Loucy (cell line): ENCODE data around the gene HS3ST2.

Experiments
- H2AFZ ChIP-seq: fragments of 200-600 bp; sonication (generic); 2 replicates; pipeline ENCODE4 v1.6.0; 2016; ENCODE audit warnings: antibody characterized with exemption, mild to moderate bottlenecking, low read length, moderate library complexity
- H3F3A ChIP-seq: fragments of 200-600 bp; 2 replicates; pipeline ENCODE4 v1.6.0; 2016; ENCODE audit warnings: antibody characterized with exemption, low read depth, mild to moderate bottlenecking
- H3K27me3 ChIP-seq: fragments of 200-600 bp; sonication (generic); 2 replicates; pipeline ENCODE4 v1.6.1; 2014; ENCODE audit warnings: low read length, mild to moderate bottlenecking; ENCODE audit not compliant: insufficient read depth, poor library complexity, severe bottlenecking
- H3K36me3 ChIP-seq: fragments of 200-600 bp; sonication (generic); 2 replicates; pipeline ENCODE4 v1.6.1; 2016; ENCODE audit warnings: low read length; ENCODE audit not compliant: insufficient read depth
- H3K4me1 ChIP-seq: fragments of 200-600 bp; sonication (generic); 2 replicates; pipeline ENCODE4 v1.5.1; 2014; ENCODE audit warnings: low read length, mild to moderate bottlenecking; ENCODE audit not compliant: insufficient read depth, poor library complexity, severe bottlenecking
- H3K4me2 ChIP-seq: fragments of 200-600 bp; sonication (generic); 2 replicates; pipeline ENCODE4 v1.6.0; 2014; ENCODE audit warnings: antibody characterized with exemption, low read length, low read depth, mild to moderate bottlenecking; ENCODE audit not compliant: poor library complexity, severe bottlenecking
- H3K4me3 ChIP-seq: fragments of 200-600 bp; sonication (generic); 2 replicates; pipeline ENCODE4 v1.5.1; 2014; ENCODE audit warnings: low read length, mild to moderate bottlenecking, mixed read lengths; ENCODE audit not compliant: poor library complexity, severe bottlenecking
- H3K79me2 ChIP-seq: fragments of 200-600 bp; sonication (generic); 2 replicates; pipeline ENCODE4 v1.6.1; 2014; ENCODE audit warnings: low read length; ENCODE audit not compliant: insufficient read depth
- H3K9ac ChIP-seq: fragments of 200-600 bp; sonication (generic); 2 replicates; pipeline ENCODE4 v1.6.0; 2014; ENCODE audit warnings: mild to moderate bottlenecking, low read depth, low read length, moderate library complexity; ENCODE audit not compliant: poor library complexity, severe bottlenecking
- H3K9me2 ChIP-seq: fragments of 200-600 bp; sonication (generic); replicated peaks from 2 replicates; pipeline ENCODE4 v1.6.1; 2016; ENCODE audit warnings: low read depth, low read length, mixed read lengths
- H3K9me3 ChIP-seq: fragments of 200-600 bp; sonication (generic); 2 replicates; pipeline ENCODE4 v1.6.1; 2014; ENCODE audit warnings: mild to moderate bottlenecking, antibody characterized with exemption, low read length, low read depth; ENCODE audit not compliant: insufficient read depth
- H4K20me1 ChIP-seq: fragments of 200-600 bp; sonication (generic); 2 replicates; pipeline ENCODE4 v1.6.0; 2014; ENCODE audit warnings: antibody characterized with exemption, low read length, mild to moderate bottlenecking; ENCODE audit not compliant: insufficient read depth, poor library complexity, severe bottlenecking
- CTCF ChIP-seq: fragments of 200-600 bp; sonication (generic); conservative IDR thresholded peaks from 2 replicates; pipeline ENCODE4 v1.5.1; 2014; ENCODE audit warnings: mild to moderate bottlenecking, antibody characterized with exemption, low read length
- EZH2phosphoT487 ChIP-seq: fragments of 200-600 bp; IDR thresholded peaks from 2 replicates; pipeline ENCODE4 v1.6.1; 2018; ENCODE audit warnings: antibody characterized with exemption, mild to moderate bottlenecking, moderate library complexity, borderline replicate concordance

HS3ST2 gene

GRCh38 chr16:22787466-22788192, 26.3 kb upstream of the HS3ST2 start:
- Histone ChIP-seq H2AFZ (peak overlapping the region; percentile 47; the same call in 1 of the 2 replicates), H3K4me3 (peak overlapping the region; percentile 49), H3F3A (peaks cover 27% of the 10 kb centered on the region), H3K9ac (peak overlapping the region; percentile 39), H3K4me2 (peak overlapping the region; percentile 63), H3K27me3 (no peaks in the 10 kb centered on the region), H3K9me3 (no peaks in the 10 kb centered on the region), H3K9me2 (no peaks in the 10 kb centered on the region), H4K20me1 (no peaks in the 10 kb centered on the region), H3K79me2 (no peaks in the 10 kb centered on the region), H3K4me1 (peaks cover 73% of the 10 kb centered on the region), H3K36me3 (no peaks in the 10 kb centered on the region)
- TF ChIP-seq EZH2phosphoT487 (no peak), CTCF (no peak)

- peak overlapping the region; percentile 39 for H3K9ac ChIP-seq
- peak overlapping the region; percentile 49 for H3K4me3 ChIP-seq
- H3K36me3 ChIP-seq: no peaks in the 10 kb centered on the region
- H3K4me1 ChIP-seq: peaks cover 68% of the 10 kb centered on the region
- no peaks in the 10 kb centered on the region for H3K9me3 ChIP-seq
- H3K27me3 ChIP-seq: no peaks in the 10 kb centered on the region
- no peaks in the 10 kb centered on the region for H3K9me2 ChIP-seq
- TF ChIP-seq CTCF (no peak), EZH2phosphoT487 (no peak)
- peak overlapping the region; percentile 63 for H3K4me2 ChIP-seq
- H3K79me2 ChIP-seq: no peaks in the 10 kb centered on the region
- H3F3A ChIP-seq: peaks cover 23% of the 10 kb centered on the region
- peak overlapping the region; percentile 47; the same call in 1 of the 2 replicates for H2AFZ ChIP-seq
- no peaks in the 10 kb centered on the region for H4K20me1 ChIP-seq
Observed at GRCh38 chr16:22788193-22788530, 25.8 kb upstream of the HS3ST2 start.

GRCh38 chr16:22789281-22789945, 24.5 kb upstream of the HS3ST2 start:
- H3K79me2 ChIP-seq: no peaks in the 10 kb centered on the region
- H4K20me1 ChIP-seq: no peaks in the 10 kb centered on the region
- no peaks in the 10 kb centered on the region for H3K36me3 ChIP-seq
- no peak overlapping the region for H3K4me2 ChIP-seq
- H3K9ac ChIP-seq: peak overlapping the region; percentile 26
- no peak overlapping the region for H3K4me3 ChIP-seq
- no peaks in the 10 kb centered on the region for H3K9me2 ChIP-seq
- H3K9me3 ChIP-seq: peaks cover 5% of the 10 kb centered on the region; the same call in 1 of the 2 replicates
- no peak overlapping the region for H2AFZ ChIP-seq
- H3F3A ChIP-seq: peaks cover 23% of the 10 kb centered on the region
- H3K4me1 ChIP-seq: peaks cover 56% of the 10 kb centered on the region
- H3K27me3 ChIP-seq: no peaks in the 10 kb centered on the region
- no peak for TF ChIP-seq EZH2phosphoT487
- no peak for TF ChIP-seq CTCF
